Measurements from ENCODE around the gene PIK3R4. TPM values are rescaled to one million over a fixed set of nuclear protein-coding genes. Genes with fewer than 3 reads are reported as not detected.

Gene PIK3R4
- total RNA-seq, 4 donors from 2014 or later = 8.2 to 33.0 (median 29.3) TPM

DNA sequence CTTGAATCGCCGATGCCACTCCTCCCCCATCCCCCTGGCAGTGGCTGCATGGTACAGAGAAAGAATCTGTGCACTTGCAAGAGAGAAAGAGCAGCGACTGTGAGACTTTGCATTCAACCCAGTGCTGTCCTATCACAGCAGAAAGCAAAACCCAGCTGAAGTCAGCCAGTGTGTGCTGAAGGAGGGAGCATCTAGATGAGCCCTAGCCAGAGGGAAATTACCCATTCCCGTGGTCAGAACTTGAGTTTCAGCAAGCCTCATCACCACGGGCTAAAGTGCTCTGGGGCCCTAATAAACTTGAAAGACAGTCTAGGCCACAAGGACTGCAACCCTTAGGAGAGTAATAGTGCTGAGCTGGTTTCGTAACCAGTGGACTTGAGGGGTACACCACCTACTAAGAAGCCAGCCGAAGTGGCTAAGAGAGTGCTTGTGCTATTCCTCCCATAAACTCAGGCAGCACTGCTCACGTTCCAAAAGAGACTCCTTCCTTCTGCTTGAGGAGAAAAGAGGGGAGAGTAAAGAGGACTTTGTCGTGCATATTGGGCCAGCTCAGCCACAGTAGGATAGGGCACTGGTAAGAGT, 15.2 kb upstream of the PIK3R4 start:
- intact Hi-C loops (cut with DNase I; ENCODE audit: low total_unique reads) = no loop called here
- H3K36me3 ChIP-seq = no peaks in the 10 kb centered on the region
- in situ Hi-C loops (cut with MboI; ENCODE audit: low pct_ligation_motif_present in 1 of 4, low pct_unique_long_range_greater_than_20kb in 1 of 4, low sequenced_read_pairs in 3 of 4) = loop anchor here in 3 of 4 donors (5.0 to 25.0 kb wide), 5 partner anchors 123 to 625 kb away; partner anchors contain the start of genes ATP2C1 (in 2 of the 3) and NUDT16 (in 1 of the 3)
- H3K4me3 ChIP-seq = no peak overlapping the region
- 43 to 83% methylated on average over 3 to 9 of the region's 9 CpGs for WGBS, 2 donors (ENCODE audit: low coverage in 1 of 2)
- H3K27me3 ChIP-seq = no peaks in the 10 kb centered on the region
- no peaks in the 10 kb centered on the region for H3K4me1 ChIP-seq
- no peak for DNase-seq
- H3K9me3 ChIP-seq = no peaks in the 10 kb centered on the region
- TF ChIP-seq EP300 (IDR thresholded peaks at IDR 0.05; ENCODE audit: low read depth) (no peak), POLR2A (IDR thresholded peaks at IDR 0.05) (no peak), POLR2AphosphoS5 (IDR thresholded peaks at IDR 0.05) (no peak)
- TF ChIP-seq, protein P1, sequence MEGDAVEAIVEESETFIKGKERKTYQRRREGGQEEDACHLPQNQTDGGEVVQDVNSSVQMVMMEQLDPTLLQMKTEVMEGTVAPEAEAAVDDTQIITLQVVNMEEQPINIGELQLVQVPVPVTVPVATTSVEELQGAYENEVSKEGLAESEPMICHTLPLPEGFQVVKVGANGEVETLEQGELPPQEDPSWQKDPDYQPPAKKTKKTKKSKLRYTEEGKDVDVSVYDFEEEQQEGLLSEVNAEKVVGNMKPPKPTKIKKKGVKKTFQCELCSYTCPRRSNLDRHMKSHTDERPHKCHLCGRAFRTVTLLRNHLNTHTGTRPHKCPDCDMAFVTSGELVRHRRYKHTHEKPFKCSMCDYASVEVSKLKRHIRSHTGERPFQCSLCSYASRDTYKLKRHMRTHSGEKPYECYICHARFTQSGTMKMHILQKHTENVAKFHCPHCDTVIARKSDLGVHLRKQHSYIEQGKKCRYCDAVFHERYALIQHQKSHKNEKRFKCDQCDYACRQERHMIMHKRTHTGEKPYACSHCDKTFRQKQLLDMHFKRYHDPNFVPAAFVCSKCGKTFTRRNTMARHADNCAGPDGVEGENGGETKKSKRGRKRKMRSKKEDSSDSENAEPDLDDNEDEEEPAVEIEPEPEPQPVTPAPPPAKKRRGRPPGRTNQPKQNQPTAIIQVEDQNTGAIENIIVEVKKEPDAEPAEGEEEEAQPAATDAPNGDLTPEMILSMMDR (IDR thresholded peaks at IDR 0.05) = no peak
- no peak overlapping the region for H3K27ac ChIP-seq

DNA sequence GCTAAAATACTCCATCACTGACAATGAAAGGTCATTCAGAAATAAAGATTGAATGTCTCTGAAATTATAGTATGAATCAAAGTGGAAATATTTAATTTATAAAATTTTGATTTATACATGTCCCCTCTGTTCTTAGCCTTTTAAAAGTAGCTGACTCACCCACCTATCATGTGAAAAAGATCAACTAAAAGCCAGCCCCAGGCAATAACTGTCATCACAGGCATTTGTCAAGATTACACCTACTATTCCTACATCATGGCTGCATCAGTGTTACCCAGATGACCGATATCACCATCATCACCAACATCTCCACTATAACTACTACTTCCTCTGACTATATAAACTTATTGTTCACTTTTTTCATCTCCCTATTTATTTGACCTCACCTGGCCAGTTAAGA, 14.3 kb upstream of the PIK3R4 start:
- Histone ChIP-seq H3K4me1 (no peaks in the 10 kb centered on the region), H3K27ac (no peak overlapping the region), H3K4me3 (no peak overlapping the region), H3K9me3 (no peaks in the 10 kb centered on the region), H3K27me3 (no peaks in the 10 kb centered on the region), H3K36me3 (no peaks in the 10 kb centered on the region)
- intact Hi-C loops (cut with DNase I; ENCODE audit: low total_unique reads) = no loop called here
- in situ Hi-C loops (cut with MboI; ENCODE audit: low pct_ligation_motif_present in 1 of 4, low pct_unique_long_range_greater_than_20kb in 1 of 4, low sequenced_read_pairs in 3 of 4) = loop anchor here in 3 of 4 donors (5.0 to 25.0 kb wide), 5 partner anchors 124 to 626 kb away; partner anchors contain the start of genes ATP2C1 (in 2 of the 3) and NUDT16 (in 1 of the 3)
- TF ChIP-seq EP300 (IDR thresholded peaks at IDR 0.05; ENCODE audit: low read depth) (no peak), POLR2AphosphoS5 (IDR thresholded peaks at IDR 0.05) (no peak), POLR2A (IDR thresholded peaks at IDR 0.05) (no peak)
- TF ChIP-seq, protein P1 (IDR thresholded peaks at IDR 0.05) = no peak
- WGBS, 2 donors (ENCODE audit: low coverage in 1 of 2) = 67 to 83% methylated on average over 1 of the region's 1 CpG
- no peak for DNase-seq

DNA sequence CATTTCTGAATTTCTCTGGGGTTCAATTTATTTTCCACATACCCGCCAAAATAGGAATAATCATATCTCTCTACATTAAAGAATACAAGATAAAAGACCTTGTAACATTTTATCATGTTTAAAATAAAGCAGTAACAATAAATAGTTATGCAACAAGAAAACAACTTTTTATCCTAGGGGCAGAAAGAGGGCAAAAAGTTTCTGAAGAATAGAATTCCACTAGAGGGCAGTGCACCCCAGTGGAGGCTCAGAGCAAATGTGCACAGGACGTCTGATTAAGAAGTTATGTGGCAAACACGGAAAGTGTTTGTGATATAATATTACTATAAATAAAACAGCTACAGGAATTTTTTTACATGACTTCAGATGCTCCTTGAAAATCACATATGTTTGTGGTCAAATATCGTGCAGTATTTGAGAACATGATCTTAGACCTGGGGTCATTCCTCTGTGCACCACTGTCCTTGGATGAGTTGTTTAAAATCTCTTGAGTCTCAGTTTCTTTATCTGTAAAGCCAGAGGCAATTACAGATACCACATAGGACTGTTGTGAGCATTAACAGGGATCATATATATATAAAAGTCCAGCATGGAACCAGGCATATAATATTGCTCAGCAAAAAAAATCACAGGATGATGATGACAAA, 13.2 kb upstream of the PIK3R4 start:
- Histone ChIP-seq H3K4me1 (no peaks in the 10 kb centered on the region), H3K4me3 (no peak overlapping the region), H3K9me3 (no peaks in the 10 kb centered on the region), H3K36me3 (no peaks in the 10 kb centered on the region), H3K27me3 (no peaks in the 10 kb centered on the region), H3K27ac (no peak overlapping the region)
- WGBS, 2 donors (ENCODE audit: low coverage in 1 of 2) = 0 to 2% methylated on average over 2 to 4 of the region's 4 CpGs
- in situ Hi-C loops (cut with MboI; ENCODE audit: low pct_ligation_motif_present in 1 of 4, low pct_unique_long_range_greater_than_20kb in 1 of 4, low sequenced_read_pairs in 3 of 4) = loop anchor here in 3 of 4 donors (5.0 to 25.0 kb wide), 5 partner anchors 125 to 627 kb away; partner anchors contain the start of genes ATP2C1 (in 2 of the 3) and NUDT16 (in 1 of the 3)
- TF ChIP-seq POLR2AphosphoS5 (IDR thresholded peaks at IDR 0.05) = no peak
- TF ChIP-seq, protein P1 (IDR thresholded peaks at IDR 0.05) = peak; percentile 76 to 85 (median 80)
- peak; percentile 60 for DNase-seq
- intact Hi-C loops (cut with DNase I; ENCODE audit: low total_unique reads) = no loop called here

DNA sequence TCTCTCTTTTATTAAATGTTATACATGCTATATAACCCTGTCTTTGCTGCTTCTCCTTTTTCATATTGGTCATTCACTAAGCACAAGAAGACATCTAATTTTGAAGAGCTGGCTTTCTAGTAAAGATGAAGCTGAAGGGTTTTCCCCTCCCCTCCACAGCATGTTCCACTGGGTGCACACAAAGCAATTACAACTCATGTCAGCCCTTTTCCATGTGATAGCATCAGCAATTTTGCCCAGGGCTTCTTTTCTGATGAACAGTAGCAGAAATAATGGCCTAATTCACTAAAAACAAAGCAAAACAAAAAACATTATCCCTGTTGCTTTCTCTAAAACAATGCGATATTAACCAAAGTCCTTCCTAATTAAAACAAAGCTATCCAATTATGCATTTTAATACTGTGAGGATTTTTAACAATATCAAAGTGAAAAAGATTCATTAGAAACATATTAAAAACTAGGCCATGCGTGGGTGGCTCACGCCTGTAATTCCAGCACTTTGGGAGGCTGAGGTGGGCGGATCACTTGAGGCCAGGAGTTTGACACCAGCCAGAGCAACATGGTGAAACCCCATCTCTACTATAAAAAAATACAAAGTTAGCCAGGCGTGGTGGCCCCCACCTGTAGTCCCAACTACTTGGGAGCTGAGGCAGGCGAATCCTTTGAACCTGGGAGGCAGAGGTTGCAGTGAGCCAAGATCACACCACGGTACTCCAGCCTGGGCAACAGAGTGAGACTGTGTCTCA, 12.2 kb upstream of the PIK3R4 start:
- Histone ChIP-seq H3K9me3 (no peaks in the 10 kb centered on the region), H3K36me3 (no peaks in the 10 kb centered on the region), H3K27me3 (no peaks in the 10 kb centered on the region), H3K4me3 (no peak overlapping the region), H3K4me1 (no peaks in the 10 kb centered on the region), H3K27ac (no peak overlapping the region)
- DNase-seq = no peak
- intact Hi-C loops (cut with DNase I; ENCODE audit: low total_unique reads) = no loop called here
- 80 to 82% methylated on average over 1 to 7 of the region's 7 CpGs for WGBS, 2 donors (ENCODE audit: low coverage in 1 of 2)
- TF ChIP-seq, protein P1 (IDR thresholded peaks at IDR 0.05) = no peak
- TF ChIP-seq POLR2AphosphoS5 (IDR thresholded peaks at IDR 0.05) (no peak), POLR2A (IDR thresholded peaks at IDR 0.05) (no peak), EP300 (IDR thresholded peaks at IDR 0.05; ENCODE audit: low read depth) (no peak)
- in situ Hi-C loops (cut with MboI; ENCODE audit: low pct_ligation_motif_present in 1 of 4, low pct_unique_long_range_greater_than_20kb in 1 of 4, low sequenced_read_pairs in 3 of 4) = loop anchor here in 2 of 4 donors (25.0 kb wide), 2 partner anchors 254 to 629 kb away; partner anchors contain the start of gene NUDT16 (in 1 of the 2)
